ENCODE measurements around the gene C14orf180.

GRCh38 chr14:104576970-104577332 lies 2.6 kb upstream of the C14orf180 start:
- TF ChIP-seq CTCF (IDR thresholded peaks at IDR 0.05) (no peak), POLR2A (IDR thresholded peaks at IDR 0.05) (no peak)
